Measurements from ENCODE around the gene FANCG.

GRCh38 chr9:35078066-35078465 lies 1.7 kb downstream of the FANCG start:
- TF ChIP-seq EZH2 (IDR thresholded peaks at IDR 0.05; ENCODE audit: borderline replicate concordance, low read depth, low read length, severe bottlenecking), result no peak
- TF ChIP-seq, protein P1, sequence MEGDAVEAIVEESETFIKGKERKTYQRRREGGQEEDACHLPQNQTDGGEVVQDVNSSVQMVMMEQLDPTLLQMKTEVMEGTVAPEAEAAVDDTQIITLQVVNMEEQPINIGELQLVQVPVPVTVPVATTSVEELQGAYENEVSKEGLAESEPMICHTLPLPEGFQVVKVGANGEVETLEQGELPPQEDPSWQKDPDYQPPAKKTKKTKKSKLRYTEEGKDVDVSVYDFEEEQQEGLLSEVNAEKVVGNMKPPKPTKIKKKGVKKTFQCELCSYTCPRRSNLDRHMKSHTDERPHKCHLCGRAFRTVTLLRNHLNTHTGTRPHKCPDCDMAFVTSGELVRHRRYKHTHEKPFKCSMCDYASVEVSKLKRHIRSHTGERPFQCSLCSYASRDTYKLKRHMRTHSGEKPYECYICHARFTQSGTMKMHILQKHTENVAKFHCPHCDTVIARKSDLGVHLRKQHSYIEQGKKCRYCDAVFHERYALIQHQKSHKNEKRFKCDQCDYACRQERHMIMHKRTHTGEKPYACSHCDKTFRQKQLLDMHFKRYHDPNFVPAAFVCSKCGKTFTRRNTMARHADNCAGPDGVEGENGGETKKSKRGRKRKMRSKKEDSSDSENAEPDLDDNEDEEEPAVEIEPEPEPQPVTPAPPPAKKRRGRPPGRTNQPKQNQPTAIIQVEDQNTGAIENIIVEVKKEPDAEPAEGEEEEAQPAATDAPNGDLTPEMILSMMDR (IDR thresholded peaks at IDR 0.05; ENCODE audit: borderline replicate concordance, extremely low read depth, low read length, poor library complexity, severe bottlenecking), result no peak

Measured in DND-41 (cell line).